22Rv1 (cell line): Measurements from ENCODE around the gene SLC7A5.
"Not testable (repeated sequence)": the region's sequence is repeated elsewhere in the genome, so short reads cannot be mapped to it uniquely, and the experiment has no call there.

ENCODE experiments used
- H3K27ac ChIP-seq: fragments of 450-650 bp; 2 replicates; pipeline ENCODE4 v1.5.1; 2017
- CTCF ChIP-seq: fragments of 450-650 bp; IDR thresholded peaks from 2 replicates; pipeline ENCODE4 v1.5.1; 2017; ENCODE audit warnings: mild to moderate bottlenecking
- ZFX ChIP-seq: fragments of 450-650 bp; IDR thresholded peaks from 2 replicates; pipeline ENCODE4 v1.6.1; 2017; ENCODE audit warnings: antibody characterized with exemption, borderline replicate concordance

Gene SLC7A5

GRCh38 chr16:87897521-87898505, 28.5 kb upstream of the SLC7A5 start:
- no peak overlapping the region for H3K27ac ChIP-seq
- no peak for TF ChIP-seq CTCF
- no peak for TF ChIP-seq ZFX

GRCh38 chr16:87896924-87897520, 27.7 kb upstream of the SLC7A5 start:
- not testable (repeated sequence) for H3K27ac ChIP-seq

- not testable (repeated sequence) for H3K27ac ChIP-seq
Observed at GRCh38 chr16:87896176-87896890, 27.0 kb upstream of the SLC7A5 start.

- no peak overlapping the region for H3K27ac ChIP-seq
- TF ChIP-seq ZFX (no peak), CTCF (no peak)
Observed at GRCh38 chr16:87895641-87896141, 26.4 kb upstream of the SLC7A5 start.

GRCh38 chr16:87894005-87894404, 24.7 kb upstream of the SLC7A5 start:
- not testable (repeated sequence) for H3K27ac ChIP-seq

GRCh38 chr16:87891764-87892163, 22.5 kb upstream of the SLC7A5 start:
- TF ChIP-seq ZFX = no peak
- no peak for TF ChIP-seq CTCF
- no peak overlapping the region for H3K27ac ChIP-seq

GRCh38 chr16:87889762-87890161, 20.5 kb upstream of the SLC7A5 start:
- peak; percentile 51 for TF ChIP-seq CTCF
- H3K27ac ChIP-seq = not testable (repeated sequence)

GRCh38 chr16:87888346-87888745, 19.0 kb upstream of the SLC7A5 start:
- H3K27ac ChIP-seq = not testable (repeated sequence)

GRCh38 chr16:87887931-87888330, 18.6 kb upstream of the SLC7A5 start:
- not testable (repeated sequence) for H3K27ac ChIP-seq

- H3K27ac ChIP-seq = not testable (repeated sequence)
Observed at GRCh38 chr16:87885371-87885967, 16.2 kb upstream of the SLC7A5 start.
